Esophagus muscularis mucosa (tissue), 4 donors: ENCODE data around the gene KCNJ3. TPM values are rescaled to one million over a fixed set of nuclear protein-coding genes. Genes with fewer than 3 reads are reported as not detected.

ENCODE experiments used
- DNase-seq: peaks from one replicate; pipeline ENCODE4 v3.0.0-alpha.2; 2017; ENCODE audit errors: extremely low spot score
- H3K27ac ChIP-seq, 4 donors: fragments of 200-600 bp; sonication (generic); replicated peaks in 1 of 4; 1 replicate in 3 of 4; 2 replicates in 1 of 4; pipeline ENCODE4 v1.5.1; 2016 to 2019; ENCODE audit warnings: mild to moderate bottlenecking in 1 of 4
- H3K27me3 ChIP-seq, 4 donors: fragments of 200-600 bp; sonication (generic); one replicate each; pipeline versions ENCODE4 v1.5.1 to v1.6.0; 2016 to 2019
- H3K36me3 ChIP-seq, 4 donors: fragments of 200-600 bp; sonication (generic); one replicate each; pipeline ENCODE4 v1.5.1; 2016 to 2019
- H3K4me1 ChIP-seq, 4 donors: fragments of 200-600 bp; sonication (generic); one replicate each; pipeline ENCODE4 v1.5.1; 2016 to 2019
- H3K4me3 ChIP-seq, 4 donors: fragments of 200-600 bp; sonication (generic); 1 replicate in 2 of 4; 2 replicates in 2 of 4; pipeline ENCODE4 v1.5.1; 2016 to 2019; ENCODE audit warnings: mild to moderate bottlenecking in 4 of 4, moderate library complexity in 1 of 4
- H3K9me3 ChIP-seq, 4 donors: fragments of 200-600 bp; sonication (generic); 1 replicate in 3 of 4; 2 replicates in 1 of 4; pipeline ENCODE4 v1.5.1; 2016 to 2019
- EP300 ChIP-seq: sonication (generic); formaldehyde crosslinking; IDR thresholded peaks from one replicate; pipeline ENCODE4 v1.6.1; 2017; ENCODE audit warnings: antibody characterized with exemption
- POLR2A ChIP-seq: fragments of 450-650 bp; IDR thresholded peaks from one replicate; pipeline ENCODE4 v1.6.1; 2017; ENCODE audit warnings: antibody characterized with exemption, moderate library complexity, mild to moderate bottlenecking, low read depth
- POLR2AphosphoS5 ChIP-seq, 2 donors: sonication (generic); formaldehyde crosslinking; IDR thresholded peaks; one replicate each; pipeline ENCODE4 v1.6.1; 2017; ENCODE audit warnings: antibody characterized with exemption in 2 of 2
- WGBS: methylation state at CpG from one replicate; pipeline ENCODE4 v1.1.5; 2018; 5-methylcytosine and 5-hydroxymethylcytosine counted together
- intact Hi-C: fragments of 100-400 bp; cut with DNase I; formaldehyde crosslinking; loops from one replicate; pipeline ENCODE4 v1.15.1; 2023
- total RNA-seq, 4 donors: library from RNA; depleted of rRNA; stranded (reverse); fragments of >200 nt; gene quantifications; one replicate each; pipeline versions ENCODE4 v1.1.0 to v1.2.1, GENCODE V29; 2016
- TF ChIP-seq, protein P1 (sequence below), 3 experiments: fragments of 200-600 bp in 2 of 3; fragments of 450-650 bp in 1 of 3; sonication (generic) in 2 of 3; IDR thresholded peaks; one replicate each; pipeline ENCODE4 v1.5.1; 2017 to 2019; ENCODE audit warnings: antibody characterized with exemption in 3 of 3, mild to moderate bottlenecking in 2 of 3, moderate library complexity in 1 of 3

Gene KCNJ3
- total RNA-seq, 4 donors from 2014 or later = 1.1 to 5.6 (median 4.7) TPM

DNA sequence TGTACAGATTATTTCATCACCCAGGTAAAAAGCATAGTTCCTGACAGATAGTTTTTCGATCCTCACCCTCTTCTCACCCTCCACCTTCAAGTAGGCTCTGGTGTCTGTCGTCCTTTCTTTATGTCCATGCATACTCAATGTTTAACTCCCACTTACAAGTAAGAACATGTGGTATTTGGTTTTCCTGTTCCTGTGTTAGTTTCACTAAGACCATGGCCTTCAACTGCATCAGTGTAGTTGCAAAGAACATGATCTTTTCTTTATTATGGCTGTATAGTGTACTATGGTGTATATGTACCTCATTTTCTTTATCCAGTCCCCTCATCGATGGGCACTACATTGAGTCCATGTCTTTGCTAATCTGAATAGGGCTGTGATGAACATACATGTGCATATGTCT lies 184.2 kb downstream of the KCNJ3 start:
- no peak overlapping the region for H3K4me3 ChIP-seq
- no peaks in the 10 kb centered on the region for H3K27me3 ChIP-seq

DNA sequence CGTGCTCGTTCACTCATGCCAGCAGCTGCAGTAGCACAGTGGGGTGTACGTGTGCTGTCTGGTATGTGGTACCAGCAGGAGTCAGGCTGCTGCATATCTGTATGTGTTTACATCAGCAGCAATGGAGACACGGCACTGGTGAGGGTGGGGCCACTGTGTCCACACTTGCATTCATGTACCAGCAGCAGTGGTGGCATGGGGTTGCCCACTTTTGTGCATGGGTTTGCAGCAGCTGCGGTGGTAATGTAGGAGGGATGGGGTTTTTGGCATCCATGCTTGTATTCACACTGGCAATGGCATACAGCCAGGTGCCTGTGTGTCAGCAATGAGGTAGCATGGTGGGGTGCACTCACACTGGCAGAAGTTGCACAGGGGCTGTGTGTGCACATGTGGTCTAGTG lies 187.8 kb downstream of the KCNJ3 start:
- Histone ChIP-seq H3K27ac (no peak overlapping the region), H3K36me3 (no peaks in the 10 kb centered on the region), H3K4me3 (no peak overlapping the region), H3K27me3 (no peaks in the 10 kb centered on the region), H3K4me1 (no peaks in the 10 kb centered on the region), H3K9me3 (peaks cover 0 to 16% (median 0%) of the 10 kb centered on the region in 4 donors)
- WGBS = 89% methylated on average over 5 of the region's 5 CpGs
- intact Hi-C loops = no loop called here
- TF ChIP-seq, protein P1, sequence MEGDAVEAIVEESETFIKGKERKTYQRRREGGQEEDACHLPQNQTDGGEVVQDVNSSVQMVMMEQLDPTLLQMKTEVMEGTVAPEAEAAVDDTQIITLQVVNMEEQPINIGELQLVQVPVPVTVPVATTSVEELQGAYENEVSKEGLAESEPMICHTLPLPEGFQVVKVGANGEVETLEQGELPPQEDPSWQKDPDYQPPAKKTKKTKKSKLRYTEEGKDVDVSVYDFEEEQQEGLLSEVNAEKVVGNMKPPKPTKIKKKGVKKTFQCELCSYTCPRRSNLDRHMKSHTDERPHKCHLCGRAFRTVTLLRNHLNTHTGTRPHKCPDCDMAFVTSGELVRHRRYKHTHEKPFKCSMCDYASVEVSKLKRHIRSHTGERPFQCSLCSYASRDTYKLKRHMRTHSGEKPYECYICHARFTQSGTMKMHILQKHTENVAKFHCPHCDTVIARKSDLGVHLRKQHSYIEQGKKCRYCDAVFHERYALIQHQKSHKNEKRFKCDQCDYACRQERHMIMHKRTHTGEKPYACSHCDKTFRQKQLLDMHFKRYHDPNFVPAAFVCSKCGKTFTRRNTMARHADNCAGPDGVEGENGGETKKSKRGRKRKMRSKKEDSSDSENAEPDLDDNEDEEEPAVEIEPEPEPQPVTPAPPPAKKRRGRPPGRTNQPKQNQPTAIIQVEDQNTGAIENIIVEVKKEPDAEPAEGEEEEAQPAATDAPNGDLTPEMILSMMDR (IDR thresholded peaks at IDR 0.05) = no peak
- TF ChIP-seq EP300 = no peak
- no peak for TF ChIP-seq POLR2A
- no peak for TF ChIP-seq POLR2AphosphoS5 (IDR thresholded peaks at IDR 0.05)
- DNase-seq = no peak

More for the DNA sequence above, 184.2 kb downstream of the KCNJ3 start:
- intact Hi-C loops = no loop called here
- 88% methylated on average over 3 of the region's 3 CpGs for WGBS
- DNase-seq = no peak
- Histone ChIP-seq H3K36me3 (no peaks in the 10 kb centered on the region), H3K9me3 (peaks cover 0 to 16% (median 0%) of the 10 kb centered on the region in 4 donors), H3K27ac (no peak overlapping the region), H3K4me1 (no peaks in the 10 kb centered on the region)
- TF ChIP-seq, protein P1 (IDR thresholded peaks at IDR 0.05) = no peak
- TF ChIP-seq EP300 = no peak
- TF ChIP-seq POLR2AphosphoS5 (IDR thresholded peaks at IDR 0.05) = no peak
- TF ChIP-seq POLR2A = no peak

DNA sequence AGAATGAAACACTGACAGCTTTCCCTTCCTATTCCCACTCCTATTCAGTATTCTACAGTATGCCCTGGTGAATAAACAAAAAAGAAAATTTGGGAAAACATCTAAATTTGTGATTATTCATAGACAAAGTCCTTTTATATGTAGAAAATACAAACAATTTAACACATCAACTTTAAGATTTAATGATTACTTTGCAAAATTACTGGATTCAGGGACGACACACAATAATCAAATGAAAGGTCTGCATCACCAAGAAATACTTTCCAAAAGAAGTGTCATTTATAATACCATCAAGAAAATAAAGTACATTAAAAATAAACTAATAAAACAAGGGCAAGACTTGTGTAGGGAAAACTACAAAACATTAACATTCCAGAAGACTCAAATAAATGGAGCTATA lies 199.8 kb downstream of the KCNJ3 start:
- TF ChIP-seq EP300 (no peak), POLR2A (no peak), POLR2AphosphoS5 (IDR thresholded peaks at IDR 0.05) (no peak)
- TF ChIP-seq, protein P1 (IDR thresholded peaks at IDR 0.05) = no peak
- intact Hi-C loops = no loop called here
- H3K36me3 ChIP-seq = no peaks in the 10 kb centered on the region
- no peak overlapping the region for H3K4me3 ChIP-seq
- no peaks in the 10 kb centered on the region for H3K9me3 ChIP-seq
- H3K27ac ChIP-seq = no peak overlapping the region
- H3K27me3 ChIP-seq = no peaks in the 10 kb centered on the region
- H3K4me1 ChIP-seq = no peaks in the 10 kb centered on the region
- DNase-seq = no peak
- WGBS = 88% methylated on average over 1 of the region's 1 CpG

DNA sequence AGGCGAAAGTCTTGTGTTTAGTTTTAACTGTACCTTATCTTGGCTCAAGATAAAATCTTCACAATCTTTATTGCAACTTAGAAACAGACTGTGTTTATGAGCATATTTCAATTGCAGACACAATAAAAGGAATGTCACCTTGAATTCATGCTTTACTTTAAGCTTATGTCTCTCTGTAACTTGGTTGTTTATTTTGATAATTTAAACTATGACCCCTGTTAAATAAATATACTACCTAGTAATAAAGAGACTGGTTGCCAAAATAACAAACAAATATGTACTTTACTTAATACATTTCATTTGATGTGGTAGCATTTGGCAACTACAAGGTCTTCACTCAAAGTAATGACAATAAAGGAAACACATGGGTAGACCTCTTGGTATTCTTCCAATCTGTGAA lies 202.6 kb downstream of the KCNJ3 start:
- intact Hi-C loops = no loop called here
- WGBS = 34% methylated on average over 1 of the region's 1 CpG
- Histone ChIP-seq H3K9me3 (peaks cover 0 to 5% (median 0%) of the 10 kb centered on the region in 4 donors), H3K4me3 (no peak overlapping the region), H3K27ac (no peak overlapping the region), H3K4me1 (no peaks in the 10 kb centered on the region), H3K36me3 (no peaks in the 10 kb centered on the region), H3K27me3 (no peaks in the 10 kb centered on the region)
- DNase-seq = no peak
- TF ChIP-seq POLR2A (no peak), POLR2AphosphoS5 (IDR thresholded peaks at IDR 0.05) (no peak), EP300 (no peak)
- TF ChIP-seq, protein P1 (IDR thresholded peaks at IDR 0.05) = no peak
